ENCODE data around the gene LAPTM5. TPM values are rescaled to one million over a fixed set of nuclear protein-coding genes. Genes with fewer than 3 reads are reported as not detected.
"Not testable (repeated sequence)": the region's sequence is repeated elsewhere in the genome, so short reads cannot be mapped to it uniquely, and the experiment has no call there.

Gene LAPTM5
- total RNA-seq, 6 donors from 2014 or later = 148 to 624 (median 225) TPM

DNA sequence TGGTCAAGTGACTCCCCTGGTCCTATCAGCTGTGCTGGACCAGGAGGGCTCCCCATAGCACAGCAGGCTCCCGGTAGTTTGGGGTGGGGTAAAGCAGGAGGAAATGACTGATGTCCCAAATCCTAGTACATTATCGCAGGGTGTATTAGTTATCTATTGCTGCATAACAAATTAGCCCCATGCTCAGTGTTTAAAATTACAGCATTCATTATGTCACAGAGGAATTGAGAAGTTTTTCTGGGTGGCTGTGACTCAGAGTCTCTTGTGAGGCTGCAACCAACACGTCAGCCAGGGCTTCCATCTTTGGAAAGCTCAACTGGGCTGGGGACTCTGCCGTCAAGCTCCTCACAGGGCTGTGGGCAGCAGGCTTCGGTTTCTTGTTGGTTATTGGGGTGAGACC lies 34.3 kb upstream of the LAPTM5 start:
- no peak overlapping the region for H3K27ac ChIP-seq
- H3K4me1 ChIP-seq = peaks cover 0 to 5% (median under 1%) of the 10 kb centered on the region in 4 donors
- no peaks in the 10 kb centered on the region for H3K27me3 ChIP-seq
- H3K36me3 ChIP-seq = no peaks in the 10 kb centered on the region
- no peak overlapping the region for H3K4me3 ChIP-seq
- WGBS, 2 donors = 81 to 85% methylated on average over 5 of the region's 5 CpGs
- no peak for TF ChIP-seq POLR2AphosphoS5 (IDR thresholded peaks at IDR 0.05)
- no peak for TF ChIP-seq POLR2A (IDR thresholded peaks at IDR 0.05)
- TF ChIP-seq EP300 (IDR thresholded peaks at IDR 0.05) = no peak
- TF ChIP-seq, protein P1, sequence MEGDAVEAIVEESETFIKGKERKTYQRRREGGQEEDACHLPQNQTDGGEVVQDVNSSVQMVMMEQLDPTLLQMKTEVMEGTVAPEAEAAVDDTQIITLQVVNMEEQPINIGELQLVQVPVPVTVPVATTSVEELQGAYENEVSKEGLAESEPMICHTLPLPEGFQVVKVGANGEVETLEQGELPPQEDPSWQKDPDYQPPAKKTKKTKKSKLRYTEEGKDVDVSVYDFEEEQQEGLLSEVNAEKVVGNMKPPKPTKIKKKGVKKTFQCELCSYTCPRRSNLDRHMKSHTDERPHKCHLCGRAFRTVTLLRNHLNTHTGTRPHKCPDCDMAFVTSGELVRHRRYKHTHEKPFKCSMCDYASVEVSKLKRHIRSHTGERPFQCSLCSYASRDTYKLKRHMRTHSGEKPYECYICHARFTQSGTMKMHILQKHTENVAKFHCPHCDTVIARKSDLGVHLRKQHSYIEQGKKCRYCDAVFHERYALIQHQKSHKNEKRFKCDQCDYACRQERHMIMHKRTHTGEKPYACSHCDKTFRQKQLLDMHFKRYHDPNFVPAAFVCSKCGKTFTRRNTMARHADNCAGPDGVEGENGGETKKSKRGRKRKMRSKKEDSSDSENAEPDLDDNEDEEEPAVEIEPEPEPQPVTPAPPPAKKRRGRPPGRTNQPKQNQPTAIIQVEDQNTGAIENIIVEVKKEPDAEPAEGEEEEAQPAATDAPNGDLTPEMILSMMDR (IDR thresholded peaks at IDR 0.05) = no peak
- ATAC-seq (ENCODE audit: low FRiP score in 2 of 2) (no peak), DNase-seq (no peak)
- no peaks in the 10 kb centered on the region for H3K9me3 ChIP-seq

DNA sequence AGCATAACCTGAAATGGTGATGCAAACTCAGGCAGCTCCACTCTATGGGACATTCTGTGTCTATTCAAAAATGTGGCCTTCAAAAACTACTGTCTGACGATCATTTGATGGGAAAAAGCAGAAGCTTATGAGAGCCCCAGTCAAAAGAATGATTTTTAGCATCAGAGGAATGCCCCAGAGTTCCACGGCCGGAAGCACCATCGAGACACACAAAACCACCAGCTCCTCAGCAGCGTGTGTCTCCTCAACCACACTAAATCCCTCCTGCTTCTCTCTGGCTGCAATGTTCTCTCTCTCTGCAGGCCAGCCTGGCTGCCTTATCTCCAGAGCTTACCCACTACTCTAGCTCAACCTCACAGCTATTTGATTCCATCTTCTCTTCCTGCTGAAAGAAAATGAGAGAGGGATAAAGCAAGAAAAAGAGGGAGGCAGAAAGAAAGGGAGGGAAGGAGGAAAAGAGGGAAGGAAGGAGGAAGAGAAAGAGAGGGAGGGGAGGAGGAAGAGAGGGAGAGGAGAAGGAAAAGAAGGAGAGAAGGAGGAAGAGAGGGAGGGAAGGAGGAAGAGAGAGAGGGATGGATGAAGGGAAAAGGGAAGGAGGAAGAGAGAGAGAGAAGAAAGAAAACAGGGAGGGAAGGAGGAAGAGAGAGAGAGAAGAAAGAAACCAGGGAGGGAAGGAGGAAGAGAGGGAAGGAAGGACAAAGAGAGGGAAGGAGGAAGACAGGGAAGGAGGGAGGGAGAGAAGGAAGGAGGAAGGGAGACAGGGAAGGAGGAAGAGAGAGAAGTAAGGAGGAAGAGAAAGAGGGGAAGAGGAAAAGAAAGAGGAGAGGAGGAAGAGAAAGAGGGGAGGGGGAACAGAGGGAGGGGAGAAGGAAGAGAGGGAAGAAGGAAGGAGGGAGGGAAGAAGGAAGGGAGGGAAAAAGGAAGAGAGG lies 33.5 kb upstream of the LAPTM5 start:
- H3K27ac ChIP-seq = no peak overlapping the region
- no peak for TF ChIP-seq POLR2A (IDR thresholded peaks at IDR 0.05)
- TF ChIP-seq POLR2AphosphoS5 (IDR thresholded peaks at IDR 0.05) = no peak
- no peak for TF ChIP-seq EP300 (IDR thresholded peaks at IDR 0.05)
- TF ChIP-seq, protein P1 (IDR thresholded peaks at IDR 0.05) = no peak
- no peak for ATAC-seq (ENCODE audit: low FRiP score in 2 of 2)
- H3K4me3 ChIP-seq = no peak overlapping the region
- no peak for DNase-seq
- H3K36me3 ChIP-seq = no peaks in the 10 kb centered on the region
- H3K27me3 ChIP-seq = no peaks in the 10 kb centered on the region
- H3K4me1 ChIP-seq = peaks cover 0 to 8% (median 2%) of the 10 kb centered on the region in 4 donors
- 40 to 78% methylated on average over 5 of the region's 5 CpGs for WGBS, 2 donors
- H3K9me3 ChIP-seq = no peaks in the 10 kb centered on the region

DNA sequence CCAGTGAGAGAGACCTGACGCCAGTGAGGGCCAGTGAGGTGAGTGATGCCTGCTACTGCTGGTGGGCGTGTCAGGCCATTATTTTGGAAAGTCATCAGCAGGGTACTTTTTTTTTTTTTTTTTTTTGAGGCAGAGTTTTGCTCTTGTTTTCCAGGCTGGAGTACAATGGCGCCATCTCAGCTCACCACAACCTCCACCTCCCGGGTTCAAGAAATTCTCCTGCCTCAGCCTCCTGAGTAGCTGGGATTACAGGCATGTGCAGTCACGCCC lies 32.6 kb upstream of the LAPTM5 start:
- DNase-seq; H3K4me3 ChIP-seq; H3K27ac ChIP-seq; H3K36me3 ChIP-seq; H3K27me3 ChIP-seq; H3K9me3 ChIP-seq; H3K4me1 ChIP-seq; ATAC-seq (ENCODE audit: low FRiP score in 2 of 2): not testable (repeated sequence)
- 92 to 95% methylated on average over 5 of the region's 5 CpGs for WGBS, 2 donors

DNA sequence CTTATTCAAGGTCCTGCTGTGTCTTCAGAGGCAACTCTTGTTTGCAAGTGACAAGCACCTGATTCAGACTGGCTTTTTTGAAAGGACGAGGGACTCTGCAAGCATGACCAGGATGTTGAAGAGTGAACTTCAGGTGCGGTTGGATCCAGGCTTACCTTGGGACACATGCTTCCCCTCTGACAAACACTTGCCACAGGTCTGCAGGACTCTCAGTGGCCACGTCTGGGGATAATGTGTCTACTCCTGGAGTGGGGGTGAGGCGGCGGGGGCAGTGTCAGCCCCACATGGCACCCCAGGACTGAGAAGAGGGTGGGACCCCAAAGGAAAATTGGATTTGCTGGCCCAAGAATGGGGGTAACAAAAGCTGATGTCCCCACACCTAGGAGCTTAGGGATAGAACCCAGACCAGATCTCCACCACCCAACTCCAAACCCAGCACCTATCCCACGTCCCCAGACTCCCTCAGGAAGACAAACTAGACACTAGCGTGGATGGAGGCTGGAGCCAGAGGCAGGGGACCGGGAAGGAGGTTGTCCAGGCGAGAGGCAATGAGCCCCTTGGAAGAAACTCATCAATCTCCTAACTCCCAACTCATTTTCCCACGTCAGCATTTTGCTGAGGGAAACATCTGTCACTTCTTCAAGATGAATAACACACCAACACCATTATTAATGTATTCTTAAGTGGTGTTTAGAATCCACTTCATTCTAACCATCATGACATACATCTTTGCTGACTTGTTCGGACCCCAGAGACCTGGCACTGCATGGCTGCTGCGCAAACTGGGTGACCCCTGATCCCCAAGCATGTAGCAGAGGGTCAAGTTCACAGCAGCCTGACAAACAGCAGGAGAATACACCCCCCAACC lies 32.0 kb upstream of the LAPTM5 start:
- H3K4me1 ChIP-seq = peaks cover 0 to 9% (median 2%) of the 10 kb centered on the region in 4 donors
- H3K27ac ChIP-seq = no peak overlapping the region
- H3K36me3 ChIP-seq = no peaks in the 10 kb centered on the region
- H3K4me3 ChIP-seq = no peak overlapping the region
- no peaks in the 10 kb centered on the region for H3K9me3 ChIP-seq
- no peak for TF ChIP-seq POLR2A (IDR thresholded peaks at IDR 0.05)
- no peak for TF ChIP-seq POLR2AphosphoS5 (IDR thresholded peaks at IDR 0.05)
- TF ChIP-seq, protein P1 (IDR thresholded peaks at IDR 0.05) = no peak
- TF ChIP-seq EP300 (IDR thresholded peaks at IDR 0.05) = no peak
- 84 to 90% methylated on average over 12 of the region's 12 CpGs for WGBS, 2 donors
- H3K27me3 ChIP-seq = no peaks in the 10 kb centered on the region
- ATAC-seq (ENCODE audit: low FRiP score in 2 of 2) (no peak), DNase-seq (no peak)

DNA sequence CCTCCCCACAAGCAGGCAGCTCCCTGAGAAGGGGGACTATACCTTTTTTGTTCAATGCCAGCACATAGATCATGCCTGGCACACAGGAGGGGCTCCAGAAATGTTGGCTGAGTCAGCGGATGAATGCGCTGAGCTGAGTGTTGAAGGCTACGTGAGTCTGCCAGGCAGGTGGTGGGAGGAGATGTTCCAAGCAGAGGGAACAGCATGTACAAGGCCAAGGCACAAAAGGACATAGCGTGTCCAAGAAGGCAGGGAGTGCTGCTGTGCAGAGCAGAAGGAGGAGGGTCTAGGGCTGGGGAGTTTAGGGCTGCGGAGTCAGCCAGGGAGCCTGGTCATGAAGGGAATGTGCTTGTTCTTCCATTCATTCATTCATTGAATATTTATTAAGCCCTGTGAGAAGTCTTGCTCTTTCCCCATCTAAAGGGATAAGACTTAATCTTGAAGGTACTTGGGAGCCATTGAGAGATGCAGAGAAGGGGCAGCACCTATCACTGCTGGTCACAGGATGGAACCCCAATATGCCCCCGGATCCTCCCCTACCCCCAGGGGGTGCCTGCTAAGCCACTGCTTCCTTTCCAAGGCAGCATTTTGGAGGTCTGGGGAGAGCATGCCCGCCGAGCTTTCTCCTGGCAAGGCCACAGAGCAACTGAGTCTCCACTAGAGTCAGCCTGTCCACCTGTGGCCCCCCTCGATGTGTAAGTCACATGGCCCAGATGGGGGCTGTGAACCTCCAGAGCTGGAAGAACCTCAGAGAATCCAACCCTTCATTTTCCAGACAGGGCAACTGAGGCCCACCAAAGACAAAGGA lies 31.2 kb upstream of the LAPTM5 start:
- H3K36me3 ChIP-seq = no peaks in the 10 kb centered on the region
- H3K4me3 ChIP-seq = no peak overlapping the region
- H3K4me1 ChIP-seq = peaks cover 0 to 12% (median 2%) of the 10 kb centered on the region in 4 donors
- DNase-seq (no peak), ATAC-seq (ENCODE audit: low FRiP score in 2 of 2) (no peak)
- H3K9me3 ChIP-seq = no peaks in the 10 kb centered on the region
- TF ChIP-seq, protein P1 (IDR thresholded peaks at IDR 0.05) = no peak
- TF ChIP-seq EP300 (IDR thresholded peaks at IDR 0.05) (no peak), POLR2A (IDR thresholded peaks at IDR 0.05) (no peak), POLR2AphosphoS5 (IDR thresholded peaks at IDR 0.05) (no peak)
- no peak overlapping the region for H3K27ac ChIP-seq
- H3K27me3 ChIP-seq = no peaks in the 10 kb centered on the region
- 90 to 91% methylated on average over 5 to 9 of the region's 9 CpGs for WGBS, 2 donors

Data from upper lobe of left lung (tissue), 6 donors.